ENCODE data around the gene PRSS38. TPM values are rescaled to one million over a fixed set of nuclear protein-coding genes. Genes with fewer than 3 reads are reported as not detected.

The PRSS38 gene
- total RNA-seq, 1 experiment from 2014 or later: not detected

DNA sequence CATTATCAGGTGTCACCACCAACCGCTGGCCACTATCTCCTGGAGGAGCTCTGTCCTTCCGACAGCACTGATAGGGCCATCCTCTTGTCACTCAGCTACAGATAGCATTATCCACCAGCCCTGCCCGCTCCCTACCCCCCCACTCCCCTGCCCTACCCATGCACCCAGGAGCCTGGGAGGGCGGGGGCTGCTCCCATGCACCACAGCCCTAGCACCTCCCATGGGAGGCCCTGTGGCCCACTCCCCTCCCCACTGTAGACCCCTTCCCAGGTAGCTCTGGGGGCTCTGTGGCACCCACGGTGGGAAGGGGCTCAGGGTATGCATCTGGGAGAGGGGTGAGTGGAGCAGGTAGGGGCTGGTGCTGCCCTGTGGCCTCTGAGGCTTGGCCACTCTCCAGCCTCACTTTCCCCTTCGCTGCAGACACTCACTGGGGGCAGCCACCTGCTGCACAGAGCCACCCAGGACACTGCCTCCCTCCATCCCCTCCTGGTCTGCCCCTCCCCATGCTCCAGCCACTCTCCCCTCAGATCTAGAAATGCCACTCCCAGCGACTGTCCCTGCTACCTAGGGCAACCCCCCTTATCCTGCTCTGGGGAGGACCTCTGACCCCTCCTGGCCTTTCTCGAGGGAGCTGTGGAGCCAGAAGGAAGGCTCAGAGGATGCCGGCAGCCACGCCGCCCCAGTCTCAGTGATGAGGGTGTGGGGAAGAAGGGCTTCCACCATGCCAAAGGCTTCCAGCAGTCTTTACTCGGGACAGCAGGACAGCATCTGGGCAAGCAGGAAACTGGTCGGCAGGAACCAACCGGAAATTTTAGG is 73.8 kb downstream of the PRSS38 start:
- ChIA-PET POLR2A (no interaction called here), CTCF (no interaction called here)
- in situ Hi-C loops (cut with HindIII; ENCODE audit: low pct_unique_long_range_greater_than_20kb, low sequenced_read_pairs) (no loop called here), intact Hi-C loops (cut with micrococcal nuclease; ENCODE audit: unreplicated experiment) (no loop called here)
- Histone ChIP-seq H3K27me3 (ENCODE audit: control insufficient read depth, insufficient read depth, low read length) (no peaks in the 10 kb centered on the region), H3K4me3 (ENCODE audit: low read depth in 2 of 2, low read length in 2 of 2) (no peak overlapping the region), H3K9me3 (ENCODE audit: control insufficient read depth, insufficient read depth, low read depth, low read length) (no peaks in the 10 kb centered on the region), H3K36me3 (ENCODE audit: control insufficient read depth, insufficient read depth, low read length) (no peaks in the 10 kb centered on the region), H3K27ac (ENCODE audit: low read length) (no peak overlapping the region), H3K4me1 (ENCODE audit: control insufficient read depth, insufficient read depth, low read length) (peaks cover 39% of the 10 kb centered on the region)
- no TSS peak for BruUV-seq (replicated peaks)
- TF ChIP-seq, protein P1, sequence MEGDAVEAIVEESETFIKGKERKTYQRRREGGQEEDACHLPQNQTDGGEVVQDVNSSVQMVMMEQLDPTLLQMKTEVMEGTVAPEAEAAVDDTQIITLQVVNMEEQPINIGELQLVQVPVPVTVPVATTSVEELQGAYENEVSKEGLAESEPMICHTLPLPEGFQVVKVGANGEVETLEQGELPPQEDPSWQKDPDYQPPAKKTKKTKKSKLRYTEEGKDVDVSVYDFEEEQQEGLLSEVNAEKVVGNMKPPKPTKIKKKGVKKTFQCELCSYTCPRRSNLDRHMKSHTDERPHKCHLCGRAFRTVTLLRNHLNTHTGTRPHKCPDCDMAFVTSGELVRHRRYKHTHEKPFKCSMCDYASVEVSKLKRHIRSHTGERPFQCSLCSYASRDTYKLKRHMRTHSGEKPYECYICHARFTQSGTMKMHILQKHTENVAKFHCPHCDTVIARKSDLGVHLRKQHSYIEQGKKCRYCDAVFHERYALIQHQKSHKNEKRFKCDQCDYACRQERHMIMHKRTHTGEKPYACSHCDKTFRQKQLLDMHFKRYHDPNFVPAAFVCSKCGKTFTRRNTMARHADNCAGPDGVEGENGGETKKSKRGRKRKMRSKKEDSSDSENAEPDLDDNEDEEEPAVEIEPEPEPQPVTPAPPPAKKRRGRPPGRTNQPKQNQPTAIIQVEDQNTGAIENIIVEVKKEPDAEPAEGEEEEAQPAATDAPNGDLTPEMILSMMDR (IDR thresholded peaks at IDR 0.05): no peak
- TF ChIP-seq SIN3A (IDR thresholded peaks at IDR 0.05; ENCODE audit: borderline replicate concordance, insufficient read depth, low read depth, low read length): no peak
- no peak for TF ChIP-seq POLR2AphosphoS5 (IDR thresholded peaks at IDR 0.05; ENCODE audit: low read depth, low read length)
- TF ChIP-seq, protein P2, sequence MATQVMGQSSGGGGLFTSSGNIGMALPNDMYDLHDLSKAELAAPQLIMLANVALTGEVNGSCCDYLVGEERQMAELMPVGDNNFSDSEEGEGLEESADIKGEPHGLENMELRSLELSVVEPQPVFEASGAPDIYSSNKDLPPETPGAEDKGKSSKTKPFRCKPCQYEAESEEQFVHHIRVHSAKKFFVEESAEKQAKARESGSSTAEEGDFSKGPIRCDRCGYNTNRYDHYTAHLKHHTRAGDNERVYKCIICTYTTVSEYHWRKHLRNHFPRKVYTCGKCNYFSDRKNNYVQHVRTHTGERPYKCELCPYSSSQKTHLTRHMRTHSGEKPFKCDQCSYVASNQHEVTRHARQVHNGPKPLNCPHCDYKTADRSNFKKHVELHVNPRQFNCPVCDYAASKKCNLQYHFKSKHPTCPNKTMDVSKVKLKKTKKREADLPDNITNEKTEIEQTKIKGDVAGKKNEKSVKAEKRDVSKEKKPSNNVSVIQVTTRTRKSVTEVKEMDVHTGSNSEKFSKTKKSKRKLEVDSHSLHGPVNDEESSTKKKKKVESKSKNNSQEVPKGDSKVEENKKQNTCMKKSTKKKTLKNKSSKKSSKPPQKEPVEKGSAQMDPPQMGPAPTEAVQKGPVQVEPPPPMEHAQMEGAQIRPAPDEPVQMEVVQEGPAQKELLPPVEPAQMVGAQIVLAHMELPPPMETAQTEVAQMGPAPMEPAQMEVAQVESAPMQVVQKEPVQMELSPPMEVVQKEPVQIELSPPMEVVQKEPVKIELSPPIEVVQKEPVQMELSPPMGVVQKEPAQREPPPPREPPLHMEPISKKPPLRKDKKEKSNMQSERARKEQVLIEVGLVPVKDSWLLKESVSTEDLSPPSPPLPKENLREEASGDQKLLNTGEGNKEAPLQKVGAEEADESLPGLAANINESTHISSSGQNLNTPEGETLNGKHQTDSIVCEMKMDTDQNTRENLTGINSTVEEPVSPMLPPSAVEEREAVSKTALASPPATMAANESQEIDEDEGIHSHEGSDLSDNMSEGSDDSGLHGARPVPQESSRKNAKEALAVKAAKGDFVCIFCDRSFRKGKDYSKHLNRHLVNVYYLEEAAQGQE (IDR thresholded peaks at IDR 0.05; ENCODE audit: insufficient read depth in 1 of 2, low read depth in 2 of 2, low read length in 1 of 2): 0 out of 4 replicates have a peak, but pooled peaks of 1 of the 2 experiments have one; percentile 10
- DNase-seq (ENCODE audit: low read depth, low spot score): no peak
- peak; percentile 21; the same call in 1 of the 2 replicates for ATAC-seq

DNA sequence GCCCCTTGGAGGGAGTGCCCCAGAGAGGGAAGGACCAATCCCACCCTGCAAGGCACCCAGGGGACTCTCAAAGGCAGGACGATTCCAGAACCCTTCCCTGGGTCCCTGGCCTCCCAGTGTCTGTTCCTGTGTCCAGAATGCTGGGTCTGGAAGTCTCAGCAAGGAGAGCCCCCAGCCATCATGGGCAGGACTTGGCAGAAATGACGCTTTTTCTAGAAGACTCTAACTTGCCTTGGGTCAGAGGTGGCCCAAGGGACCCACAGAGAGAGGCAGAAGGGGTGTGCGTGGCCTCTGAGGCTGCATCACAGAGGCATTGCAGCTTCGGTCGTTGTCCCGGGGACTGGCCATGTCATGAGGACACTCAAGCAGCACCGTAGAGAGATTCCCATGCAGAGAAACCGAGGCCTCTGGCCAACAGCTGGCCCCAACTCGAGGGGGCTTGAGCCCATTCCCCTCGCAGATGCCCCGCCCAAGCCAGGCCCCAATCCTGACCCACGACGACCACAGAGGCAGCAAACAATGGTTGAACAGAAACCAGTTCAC is 74.5 kb downstream of the PRSS38 start:
- no peak for TF ChIP-seq TCF7L2 (IDR thresholded peaks at IDR 0.05; ENCODE audit: low read depth, low read length)
- TF ChIP-seq POLR2AphosphoS5 (IDR thresholded peaks at IDR 0.05; ENCODE audit: low read depth, low read length): no peak
- no peak for TF ChIP-seq SIN3A (IDR thresholded peaks at IDR 0.05; ENCODE audit: borderline replicate concordance, insufficient read depth, low read depth, low read length)
- TF ChIP-seq, protein P2 (IDR thresholded peaks at IDR 0.05; ENCODE audit: insufficient read depth in 1 of 2, low read depth in 2 of 2, low read length in 1 of 2): no peak
- TF ChIP-seq, protein P1 (IDR thresholded peaks at IDR 0.05): no peak
- H3K27me3 ChIP-seq (ENCODE audit: control insufficient read depth, insufficient read depth, low read length): no peaks in the 10 kb centered on the region
- ChIA-PET CTCF (no interaction called here), POLR2A (no interaction called here)
- in situ Hi-C loops (cut with HindIII; ENCODE audit: low pct_unique_long_range_greater_than_20kb, low sequenced_read_pairs) (no loop called here), intact Hi-C loops (cut with micrococcal nuclease; ENCODE audit: unreplicated experiment) (no loop called here)
- H3K4me3 ChIP-seq (ENCODE audit: low read depth in 2 of 2, low read length in 2 of 2): no peak overlapping the region
- peaks cover 39% of the 10 kb centered on the region for H3K4me1 ChIP-seq (ENCODE audit: control insufficient read depth, insufficient read depth, low read length)
- BruUV-seq (replicated peaks): no TSS peak
- DNase-seq (ENCODE audit: low read depth, low spot score) (no peak), ATAC-seq (no peak)
- H3K36me3 ChIP-seq (ENCODE audit: control insufficient read depth, insufficient read depth, low read length): no peaks in the 10 kb centered on the region
- no peaks in the 10 kb centered on the region for H3K9me3 ChIP-seq (ENCODE audit: control insufficient read depth, insufficient read depth, low read depth, low read length)
- H3K27ac ChIP-seq (ENCODE audit: low read length): no peak overlapping the region
